ENCODE results near the gene EFEMP2. TPM values are rescaled to one million over a fixed set of nuclear protein-coding genes. Genes with fewer than 3 reads are reported as not detected.
A peak's percentile ranks its signal among the peaks of the same experiment; 100 is the strongest.

Gene EFEMP2
- total RNA-seq, 2 experiments from 2014 or later: 17.1 to 18.0 TPM

- H3K36me3 Mint-ChIP-seq (ENCODE audit: low read depth): peaks cover 32% of the 10 kb centered on the region
- peaks cover 57% of the 10 kb centered on the region for H3K4me1 Mint-ChIP-seq (ENCODE audit: low read depth)
- no peaks in the 10 kb centered on the region for H3K27me3 Mint-ChIP-seq
- TF ChIP-seq CTCF (IDR thresholded peaks at IDR 0.05): no peak
- no peaks in the 10 kb centered on the region for H3K9me3 Mint-ChIP-seq
- no peak overlapping the region for H3K4me3 Mint-ChIP-seq
- ChIA-PET POLR2A (interaction anchor here (1.9 to 28.1 kb wide), 3 partner anchors 16 to 89 kb away, joined by 7 to 560 read pairs (median 7); partner anchors contain the start of genes CFL1, EFEMP2 and MUS81), CTCF (interaction anchor here (1.2 to 10.5 kb wide), 18 partner anchors 12 to 171 kb away, joined by 3 to 283 read pairs (median 12); partner anchors contain the start of genes BANF1, CFL1, EFEMP2 and EIF1AD)
- intact Hi-C loops (cut with micrococcal nuclease): no loop called here
- ATAC-seq (no peak), DNase-seq (no peak)
- H3K27ac Mint-ChIP-seq: peak overlapping the region; percentile 57
Observed at GRCh38 chr11:65883058-65883761, 10.6 kb upstream of the EFEMP2 start.

DNA sequence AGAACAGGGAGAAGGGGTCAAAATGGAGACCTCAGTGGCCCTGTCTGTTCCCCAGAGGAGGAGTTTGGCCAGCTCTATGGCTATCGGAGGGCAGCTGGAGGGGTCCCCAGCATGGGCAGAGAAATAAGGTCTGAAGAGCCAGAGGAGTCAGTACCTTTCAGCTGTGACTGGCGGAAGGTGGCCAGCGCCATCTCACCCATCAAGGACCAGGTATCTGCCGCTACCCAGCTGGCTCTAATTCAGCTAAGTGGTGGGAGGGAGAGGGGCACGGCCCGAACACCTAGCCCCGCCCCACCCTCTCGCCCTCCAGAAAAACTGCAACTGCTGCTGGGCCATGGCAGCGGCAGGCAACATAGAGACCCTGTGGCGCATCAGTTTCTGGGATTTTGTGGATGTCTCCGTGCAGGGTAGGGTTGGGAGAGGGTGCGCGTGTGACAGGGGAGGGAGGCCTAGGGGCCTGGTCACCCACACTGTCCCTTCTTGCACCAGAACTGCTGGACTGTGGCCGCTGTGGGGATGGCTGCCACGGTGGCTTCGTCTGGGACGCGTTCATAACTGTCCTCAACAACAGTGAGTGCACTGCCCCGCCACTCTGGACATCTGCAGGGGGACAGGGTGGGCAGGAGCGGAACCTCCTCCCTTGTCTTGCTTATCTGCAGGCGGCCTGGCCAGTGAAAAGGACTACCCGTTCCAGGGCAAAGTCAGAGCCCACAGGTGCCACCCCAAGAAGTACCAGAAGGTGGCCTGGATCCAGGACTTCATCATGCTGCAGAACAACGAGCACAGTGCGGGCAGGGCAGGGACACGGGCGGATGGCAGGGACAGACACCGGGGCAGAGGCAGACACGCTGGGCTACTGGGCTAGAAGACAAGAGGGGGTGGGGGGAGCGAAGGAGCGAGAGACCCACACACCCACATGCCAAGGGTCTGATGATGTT lies 9.8 kb upstream of the EFEMP2 start:
- ATAC-seq (no peak), DNase-seq (no peak)
- intact Hi-C loops (cut with micrococcal nuclease): no loop called here
- Mint-ChIP-seq H3K27ac (no peak overlapping the region), H3K27me3 (no peaks in the 10 kb centered on the region), H3K4me3 (peak overlapping the region; percentile 2), H3K36me3 (ENCODE audit: low read depth) (peaks cover 28% of the 10 kb centered on the region), H3K4me1 (ENCODE audit: low read depth) (peaks cover 61% of the 10 kb centered on the region), H3K9me3 (no peaks in the 10 kb centered on the region)
- TF ChIP-seq CTCF (IDR thresholded peaks at IDR 0.05): no peak
- POLR2A ChIA-PET: interaction anchor here (1.1 to 28.1 kb wide), 2 partner anchors 22 to 36 kb away, joined by 3 to 560 read pairs; partner anchors contain the start of genes CFL1, EFEMP2 and MUS81
- CTCF ChIA-PET: interaction anchor here (0.8 to 10.5 kb wide), 5 partner anchors 6 to 106 kb away, joined by 3 to 283 read pairs (median 5); partner anchors contain the start of genes CCDC85B, CFL1, FIBP and MUS81

- Mint-ChIP-seq H3K4me1 (ENCODE audit: low read depth) (peaks cover 62% of the 10 kb centered on the region), H3K4me3 (peak overlapping the region; percentile 89), H3K27ac (peak overlapping the region; percentile 91), H3K27me3 (no peaks in the 10 kb centered on the region), H3K9me3 (no peaks in the 10 kb centered on the region), H3K36me3 (ENCODE audit: low read depth) (peaks cover 20% of the 10 kb centered on the region)
- ChIA-PET CTCF (interaction anchor here (1.1 to 6.6 kb wide), 4 partner anchors 8 to 107 kb away, joined by 4 to 43 read pairs (median 15); partner anchors contain the start of genes CCDC85B, FIBP and MUS81), POLR2A (interaction anchor here (1.4 to 28.1 kb wide), 3 partner anchors 9 to 168 kb away, joined by 3 to 560 read pairs (median 40); partner anchors contain the start of genes CCDC85B, CFL1, EFEMP2 and FIBP)
- intact Hi-C loops (cut with micrococcal nuclease): no loop called here
- peak; percentile 56 for DNase-seq
- peak; percentile 35 for ATAC-seq
- no peak for TF ChIP-seq CTCF (IDR thresholded peaks at IDR 0.05)
Observed at GRCh38 chr11:65880844-65881421, 8.3 kb upstream of the EFEMP2 start.

DNA sequence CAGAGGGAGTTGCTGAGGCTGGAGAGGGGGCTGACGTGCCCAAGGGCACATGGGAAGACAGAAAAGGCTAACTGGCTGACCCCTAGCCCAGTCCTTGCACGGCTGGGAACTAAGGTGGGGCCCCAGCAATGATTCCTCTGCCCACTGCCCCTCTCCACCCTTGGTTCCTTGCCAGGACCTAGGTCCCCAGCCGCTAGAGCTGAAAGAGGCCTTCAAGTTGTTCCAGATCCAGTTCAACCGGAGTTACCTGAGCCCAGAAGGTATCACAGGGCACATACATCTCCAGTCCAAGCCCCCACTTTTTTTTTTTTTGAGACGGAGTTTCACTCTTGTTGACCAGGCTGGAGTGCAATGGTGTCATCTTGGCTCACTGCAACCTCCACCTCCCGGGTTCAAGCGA lies 7.4 kb upstream of the EFEMP2 start:
- DNase-seq (no peak), ATAC-seq (no peak)
- H3K36me3 Mint-ChIP-seq (ENCODE audit: low read depth): peaks cover 13% of the 10 kb centered on the region
- H3K27me3 Mint-ChIP-seq: no peaks in the 10 kb centered on the region
- ChIA-PET CTCF (interaction anchor here (1.2 to 6.6 kb wide), 4 partner anchors 9 to 168 kb away, joined by 4 to 43 read pairs (median 16); partner anchors contain the start of genes CCDC85B, FIBP, KAT5 and MUS81), POLR2A (interaction anchor here (0.5 to 28.1 kb wide), 6 partner anchors 10 to 227 kb away, joined by 3 to 560 read pairs (median 4); partner anchors contain the start of genes CCDC85B, CFL1, EFEMP2 and FIBP)
- peaks cover 59% of the 10 kb centered on the region for H3K4me1 Mint-ChIP-seq (ENCODE audit: low read depth)
- H3K9me3 Mint-ChIP-seq: no peaks in the 10 kb centered on the region
- peak overlapping the region; percentile 89 for H3K4me3 Mint-ChIP-seq
- intact Hi-C loops (cut with micrococcal nuclease): no loop called here
- no peak for TF ChIP-seq CTCF (IDR thresholded peaks at IDR 0.05)
- peak overlapping the region; percentile 91 for H3K27ac Mint-ChIP-seq

All from activated CD8-positive, alpha-beta T cell treated with anti-CD3 and anti-CD28 coated beads for 36 hours (primary cell).